Smooth muscle cell (in vitro differentiated cells): ENCODE results near the gene PTPRD. TPM values are rescaled to one million over a fixed set of nuclear protein-coding genes. Genes with fewer than 3 reads are reported as not detected.

Experiments
- DNase-seq: peaks from one replicate; lab custom pipeline; 2025; ENCODE audit not compliant: unreplicated experiment; lab: John Stamatoyannopoulos, UW
- H2AFZ ChIP-seq: fragments of 200-600 bp; sonication (generic); 2 replicates; pipeline ENCODE4 v1.6.0; 2016; ENCODE audit warnings: antibody characterized with exemption, low read depth, mild to moderate bottlenecking
- H3F3A ChIP-seq: fragments of 200-600 bp; sonication (generic); 2 replicates; pipeline ENCODE4 v1.6.0; 2017; ENCODE audit warnings: antibody characterized with exemption, low read depth
- H3K27ac ChIP-seq: fragments of 200-600 bp; sonication (generic); 2 replicates; pipeline ENCODE4 v1.5.1; 2016; ENCODE audit warnings: low read depth, mild to moderate bottlenecking
- H3K27me3 ChIP-seq: fragments of 200-600 bp; sonication (generic); 2 replicates; pipeline ENCODE4 v1.6.1; 2016; ENCODE audit warnings: low read depth, mild to moderate bottlenecking
- H3K36me3 ChIP-seq: fragments of 200-600 bp; sonication (generic); 2 replicates; pipeline ENCODE4 v1.5.1; 2016; ENCODE audit warnings: low read depth
- H3K4me1 ChIP-seq: fragments of 200-600 bp; sonication (generic); 2 replicates; pipeline ENCODE4 v1.5.1; 2016; ENCODE audit warnings: low read depth
- H3K4me2 ChIP-seq: fragments of 200-600 bp; sonication (generic); 2 replicates; pipeline ENCODE4 v1.6.0; 2016; ENCODE audit warnings: mild to moderate bottlenecking
- H3K4me3 ChIP-seq: fragments of 200-600 bp; sonication (generic); 2 replicates; pipeline ENCODE4 v1.5.1; 2016; ENCODE audit warnings: mild to moderate bottlenecking
- H3K79me2 ChIP-seq: fragments of 200-600 bp; sonication (generic); 2 replicates; pipeline ENCODE4 v1.6.0; 2016; ENCODE audit warnings: low read depth, mild to moderate bottlenecking
- H3K9ac ChIP-seq: fragments of 200-600 bp; sonication (generic); 2 replicates; pipeline ENCODE4 v1.6.0; 2016; ENCODE audit warnings: low read depth
- H3K9me3 ChIP-seq: fragments of 200-600 bp; sonication (generic); replicated peaks from 2 replicates; pipeline ENCODE4 v1.5.1; 2016; ENCODE audit warnings: low read depth
- H4K20me1 ChIP-seq: fragments of 200-600 bp; sonication (generic); 2 replicates; pipeline ENCODE4 v1.6.0; 2016; ENCODE audit warnings: low read depth
- CTCF ChIP-seq: fragments of 200-600 bp; sonication (generic); IDR thresholded peaks from 2 replicates; pipeline ENCODE4 v1.5.1; 2017; ENCODE audit warnings: borderline replicate concordance, mild to moderate bottlenecking, antibody characterized with exemption; ENCODE audit not compliant: insufficient read depth, poor library complexity, severe bottlenecking
- WGBS: methylation state at CpG from one replicate; pipeline ENCODE4 v1.1.7; 2016; ENCODE audit warnings: low lambda C conversion rate; 5-methylcytosine and 5-hydroxymethylcytosine counted together
- polyA plus RNA-seq: library from polyadenylated mRNA; unstranded; fragments of >200 nt; fragmentation: Nextera tagmentation; extraction: Ambion mirVana; gene quantifications from 2 replicates; pipeline ENCODE4 v1.2.1, GENCODE V29; 2016
- total RNA-seq: library from RNA; depleted of rRNA; stranded (reverse); fragments of >200 nt; gene quantifications from 2 replicates; pipeline ENCODE4 v1.2.3, GENCODE V29; 2014

The PTPRD gene
- total and polyA plus RNA-seq, 2 experiments from 2014 or later, result 6.5 to 61.0 TPM

- Histone ChIP-seq H3K36me3 (no peaks in the 10 kb centered on the region), H2AFZ (no peak overlapping the region), H3K79me2 (no peaks in the 10 kb centered on the region), H3K4me1 (no peaks in the 10 kb centered on the region), H3K9me3 (no peaks in the 10 kb centered on the region), H4K20me1 (no peaks in the 10 kb centered on the region), H3F3A (no peaks in the 10 kb centered on the region), H3K4me2 (no peak overlapping the region), H3K4me3 (no peak overlapping the region), H3K9ac (no peak overlapping the region), H3K27me3 (no peaks in the 10 kb centered on the region), H3K27ac (no peak overlapping the region)
- TF ChIP-seq CTCF, result no peak
- DNase-seq, result no peak
These were observed 2303.5 kb downstream of the PTPRD start for GRCh38 chr9:8309258-8309657.

GRCh38 chr9:8304720-8305119, 2308.1 kb downstream of the PTPRD start:
- no peaks in the 10 kb centered on the region for H3K4me1 ChIP-seq
- no peaks in the 10 kb centered on the region for H3F3A ChIP-seq
- H3K9ac ChIP-seq, result no peak overlapping the region
- H3K9me3 ChIP-seq, result no peaks in the 10 kb centered on the region
- H3K36me3 ChIP-seq, result peaks cover 5% of the 10 kb centered on the region
- no peak overlapping the region for H3K4me3 ChIP-seq
- DNase-seq, result no peak
- H3K27me3 ChIP-seq, result no peaks in the 10 kb centered on the region
- H3K4me2 ChIP-seq, result no peak overlapping the region
- TF ChIP-seq CTCF, result no peak
- H3K79me2 ChIP-seq, result no peaks in the 10 kb centered on the region
- H2AFZ ChIP-seq, result no peak overlapping the region
- H3K27ac ChIP-seq, result no peak overlapping the region
- 64% methylated on average over 2 of the region's 2 CpGs for WGBS
- H4K20me1 ChIP-seq, result no peaks in the 10 kb centered on the region

GRCh38 chr9:8301296-8301695, 2311.5 kb downstream of the PTPRD start:
- Histone ChIP-seq H3K9me3 (no peaks in the 10 kb centered on the region), H4K20me1 (no peaks in the 10 kb centered on the region), H3K4me1 (no peaks in the 10 kb centered on the region), H3K36me3 (peaks cover 5% of the 10 kb centered on the region), H3K4me3 (no peak overlapping the region), H3K27ac (no peak overlapping the region), H3F3A (no peaks in the 10 kb centered on the region), H3K9ac (no peak overlapping the region), H3K27me3 (no peaks in the 10 kb centered on the region), H3K79me2 (no peaks in the 10 kb centered on the region), H3K4me2 (no peak overlapping the region), H2AFZ (no peak overlapping the region)
- no peak for DNase-seq
- TF ChIP-seq CTCF, result no peak
- WGBS, result 96% methylated on average over 3 of the region's 3 CpGs

GRCh38 chr9:8297047-8297446, 2315.8 kb downstream of the PTPRD start:
- Histone ChIP-seq H3K4me1 (no peaks in the 10 kb centered on the region), H2AFZ (no peak overlapping the region), H3K4me2 (no peak overlapping the region), H3F3A (no peaks in the 10 kb centered on the region), H3K9ac (no peak overlapping the region), H3K4me3 (no peak overlapping the region), H3K79me2 (no peaks in the 10 kb centered on the region), H4K20me1 (no peaks in the 10 kb centered on the region), H3K27ac (no peak overlapping the region), H3K27me3 (no peaks in the 10 kb centered on the region), H3K36me3 (no peaks in the 10 kb centered on the region), H3K9me3 (no peaks in the 10 kb centered on the region)
- DNase-seq, result no peak
- 94% methylated on average over 3 of the region's 3 CpGs for WGBS
- no peak for TF ChIP-seq CTCF
